SK-N-SH (cell line): Measurements from ENCODE around the gene ACAD11. TPM values are rescaled to one million over a fixed set of nuclear protein-coding genes. Genes with fewer than 3 reads are reported as not detected.

Experiments used
- CTCF ChIA-PET: fragments of 300-600, 350-600 bp; formaldehyde crosslinking; extraction: SDS; loops from one replicate; lab custom pipeline; 2021; lab: Yijun Ruan, JAX
- POLR2A ChIA-PET: fragments of 350-600 bp; sonication (Branson Sonifier 250); formaldehyde crosslinking; extraction: SDS; loops from one replicate; lab custom pipeline; 2020; ENCODE audit warnings: antibody characterized with exemption, inconsistent platforms; lab: Yijun Ruan, JAX
- DNase-seq: peaks from one replicate; pipeline ENCODE4 v3.0.0; 2012
- H2AFZ ChIP-seq: fragments of 200-600 bp; sonication (generic); 2 replicates; pipeline ENCODE4 v1.8.1; 2016; ENCODE audit warnings: antibody characterized with exemption, mild to moderate bottlenecking, low read depth
- H3F3A ChIP-seq: fragments of 200-600 bp; sonication (generic); replicated peaks from 2 replicates; pipeline ENCODE3; 2016; ENCODE audit warnings: antibody characterized with exemption, mild to moderate bottlenecking; ENCODE audit not compliant: insufficient read depth
- H3K27ac ChIP-seq, 2 experiments: fragments of 200-500 bp in 1 of 2; fragments of 200-600 bp in 1 of 2; sonication (Bioruptor generic) in 1 of 2; sonication (generic), shearing (Covaris generic) in 1 of 2; 2 replicates each; pipeline versions ENCODE4 v1.5.1 to v1.6.1; 2014 to 2016; ENCODE audit warnings: low read depth in 2 of 2, inconsistent platforms in 1 of 2, low read length in 1 of 2, mild to moderate bottlenecking in 1 of 2, mixed read lengths in 1 of 2
- H3K27me3 ChIP-seq: fragments of 200-600 bp; sonication (generic), shearing (Covaris generic); 2 replicates; pipeline ENCODE4 v1.6.1; 2016; ENCODE audit warnings: mixed run types; ENCODE audit not compliant: insufficient read depth
- H3K36me3 ChIP-seq, 2 experiments: fragments of 200-500 bp in 1 of 2; fragments of 200-600 bp in 1 of 2; sonication (Bioruptor generic) in 1 of 2; sonication (generic) in 1 of 2; replicated peaks in 1 of 2; 2 replicates each; pipeline versions ENCODE3 to v1.5.1; 2014 to 2016; ENCODE audit warnings: low read length in 1 of 2, mild to moderate bottlenecking in 1 of 2; ENCODE audit not compliant: insufficient read depth in 2 of 2, control insufficient read depth in 1 of 2
- H3K4me1 ChIP-seq, 2 experiments: fragments of 200-500 bp in 1 of 2; fragments of 200-600 bp in 1 of 2; sonication (Bioruptor generic) in 1 of 2; sonication (generic), shearing (Covaris generic) in 1 of 2; 2 replicates each; pipeline versions ENCODE4 v1.5.1 to v1.6.1; 2014 to 2016; ENCODE audit warnings: low read depth in 1 of 2, low read length in 1 of 2, mixed run types in 1 of 2; ENCODE audit not compliant: insufficient read depth in 2 of 2, control insufficient read depth in 1 of 2
- H3K4me2 ChIP-seq: fragments of 200-600 bp; sonication (generic), shearing (Covaris generic); 2 replicates; pipeline ENCODE4 v1.6.1; 2017; ENCODE audit warnings: mixed run types
- H3K4me3 ChIP-seq, 2 experiments: fragments of 200-500 bp in 1 of 2; fragments of 200-600 bp in 1 of 2; sonication (Bioruptor generic) in 1 of 2; sonication (generic), shearing (Covaris generic) in 1 of 2; 2 replicates each; pipeline versions ENCODE4 v1.5.1 to v1.8.1; 2014 to 2016; ENCODE audit warnings: low read depth in 2 of 2, inconsistent platforms in 1 of 2, low read length in 1 of 2, mild to moderate bottlenecking in 1 of 2, mixed read lengths in 1 of 2, moderate library complexity in 1 of 2
- H3K79me2 ChIP-seq: fragments of 200-600 bp; sonication (generic); 2 replicates; pipeline ENCODE4 v1.8.1; 2017; ENCODE audit warnings: mild to moderate bottlenecking; ENCODE audit not compliant: insufficient read depth
- H3K9ac ChIP-seq: fragments of 200-600 bp; sonication (generic); 2 replicates; pipeline ENCODE4 v1.6.1; 2017; ENCODE audit warnings: mixed run types
- H3K9me2 ChIP-seq: fragments of 200-600 bp; sonication (generic); 2 replicates; pipeline ENCODE4 v1.6.1; 2017; ENCODE audit warnings: mixed run types
- H3K9me3 ChIP-seq: fragments of 200-600 bp; sonication (generic); 2 replicates; pipeline ENCODE4 v1.6.1; 2017; ENCODE audit warnings: mixed run types, mild to moderate bottlenecking, moderate library complexity
- H4K20me1 ChIP-seq: fragments of 200-600 bp; sonication (generic); 2 replicates; pipeline ENCODE4 v1.6.1; 2017; ENCODE audit warnings: mild to moderate bottlenecking, mixed run types; ENCODE audit not compliant: insufficient read depth
- CHD2 ChIP-seq: fragments of 150-350 bp; IDR thresholded peaks from 2 replicates; pipeline ENCODE4 v1.6.1; 2018; ENCODE audit warnings: low read length; ENCODE audit not compliant: partially characterized antibody
- FOXM1 ChIP-seq: IDR thresholded peaks from 2 replicates; pipeline ENCODE4 v1.4.0; 2012; ENCODE audit warnings: low read depth, mild to moderate bottlenecking
- GATA2 ChIP-seq: sonication (generic); formaldehyde crosslinking; IDR thresholded peaks from 2 replicates; pipeline ENCODE4 v1.5.0; 2020; ENCODE audit warnings: mild to moderate bottlenecking, missing genetic modification reagents
- JUND ChIP-seq: IDR thresholded peaks from 2 replicates; pipeline ENCODE4 v1.4.0; 2012
- MXI1 ChIP-seq: IDR thresholded peaks from 2 replicates; pipeline ENCODE4 v1.6.1; 2012; ENCODE audit warnings: mild to moderate bottlenecking, low read depth, low read length, improper control_type of control experiment
- POLR2AphosphoS5 ChIP-seq: IDR thresholded peaks from 2 replicates; pipeline ENCODE4 v1.6.1; 2012; ENCODE audit warnings: low read depth, low read length
- RAD21 ChIP-seq: IDR thresholded peaks from 2 replicates; pipeline ENCODE4 v1.6.1; 2012; ENCODE audit warnings: mild to moderate bottlenecking, low read length
- RFX5 ChIP-seq: IDR thresholded peaks from 2 replicates; pipeline ENCODE4 v1.6.1; 2012; ENCODE audit warnings: mild to moderate bottlenecking, improper control_type of control experiment, low read length
- SMC3 ChIP-seq: IDR thresholded peaks from 2 replicates; pipeline ENCODE4 v1.6.1; 2012; ENCODE audit warnings: low read depth, low read length, improper control_type of control experiment
- TAF1 ChIP-seq: IDR thresholded peaks from 2 replicates; pipeline ENCODE4 v1.6.1; 2012; ENCODE audit warnings: low read depth, mild to moderate bottlenecking, low read length, moderate library complexity, borderline replicate concordance
- YY1 ChIP-seq: IDR thresholded peaks from 2 replicates; pipeline ENCODE4 v1.4.0; 2012; ENCODE audit warnings: low read depth, mild to moderate bottlenecking
- WGBS: methylation state at CpG from one replicate; pipeline ENCODE4 v1.1.6; 2017; ENCODE audit warnings: low lambda C conversion rate; 5-methylcytosine and 5-hydroxymethylcytosine counted together
- polyA plus RNA-seq, 3 experiments: library from polyadenylated mRNA; depleted of rRNA; stranded (reverse); fragments of >200 nt; gene quantifications; 2 replicates each; pipeline ENCODE4 v1.2.3, GENCODE V29; 2012
- TF ChIP-seq, protein P1 (sequence below): IDR thresholded peaks from 2 replicates; pipeline ENCODE4 v1.6.1; 2012; ENCODE audit warnings: mild to moderate bottlenecking, low read depth, low read length, moderate library complexity
- TF ChIP-seq, protein P2 (sequence below): fragments of 200-600 bp; sonication (generic); IDR thresholded peaks from 2 replicates; pipeline ENCODE4 v1.6.1; 2017; ENCODE audit warnings: antibody characterized with exemption, mild to moderate bottlenecking, moderate library complexity
- TF ChIP-seq, protein P3 (sequence below): fragments of 150-350 bp; IDR thresholded peaks from 2 replicates; pipeline ENCODE4 v1.6.1; 2016; ENCODE audit warnings: mild to moderate bottlenecking, low read depth, low read length
- TF ChIP-seq, protein P4 (sequence below): fragments of 150-350 bp; IDR thresholded peaks from 2 replicates; pipeline ENCODE4 v1.6.1; 2017; ENCODE audit warnings: antibody characterized with exemption, low read length, low read depth, borderline replicate concordance
- TF ChIP-seq, protein P5 (sequence below): IDR thresholded peaks from 2 replicates; pipeline ENCODE4 v1.4.0; 2012; ENCODE audit warnings: low read depth, borderline replicate concordance
- TF ChIP-seq, protein P6 (sequence below): IDR thresholded peaks from 2 replicates; pipeline ENCODE4 v1.4.0; 2012; ENCODE audit warnings: low read depth

ACAD11 gene, protein sequence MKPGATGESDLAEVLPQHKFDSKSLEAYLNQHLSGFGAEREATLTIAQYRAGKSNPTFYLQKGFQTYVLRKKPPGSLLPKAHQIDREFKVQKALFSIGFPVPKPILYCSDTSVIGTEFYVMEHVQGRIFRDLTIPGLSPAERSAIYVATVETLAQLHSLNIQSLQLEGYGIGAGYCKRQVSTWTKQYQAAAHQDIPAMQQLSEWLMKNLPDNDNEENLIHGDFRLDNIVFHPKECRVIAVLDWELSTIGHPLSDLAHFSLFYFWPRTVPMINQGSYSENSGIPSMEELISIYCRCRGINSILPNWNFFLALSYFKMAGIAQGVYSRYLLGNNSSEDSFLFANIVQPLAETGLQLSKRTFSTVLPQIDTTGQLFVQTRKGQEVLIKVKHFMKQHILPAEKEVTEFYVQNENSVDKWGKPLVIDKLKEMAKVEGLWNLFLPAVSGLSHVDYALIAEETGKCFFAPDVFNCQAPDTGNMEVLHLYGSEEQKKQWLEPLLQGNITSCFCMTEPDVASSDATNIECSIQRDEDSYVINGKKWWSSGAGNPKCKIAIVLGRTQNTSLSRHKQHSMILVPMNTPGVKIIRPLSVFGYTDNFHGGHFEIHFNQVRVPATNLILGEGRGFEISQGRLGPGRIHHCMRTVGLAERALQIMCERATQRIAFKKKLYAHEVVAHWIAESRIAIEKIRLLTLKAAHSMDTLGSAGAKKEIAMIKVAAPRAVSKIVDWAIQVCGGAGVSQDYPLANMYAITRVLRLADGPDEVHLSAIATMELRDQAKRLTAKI
- polyA plus RNA-seq (2012; rRNA removed): 16.3 and 29.2 TPM in 2 replicates
- 9.7 and 12.1 TPM in 2 replicates for polyA plus RNA-seq (2012; cell fraction: cytosol; rRNA removed)
- 67.3 and 114 TPM in 2 replicates for polyA plus RNA-seq (2012; cell fraction: nucleus; rRNA removed)

DNA sequence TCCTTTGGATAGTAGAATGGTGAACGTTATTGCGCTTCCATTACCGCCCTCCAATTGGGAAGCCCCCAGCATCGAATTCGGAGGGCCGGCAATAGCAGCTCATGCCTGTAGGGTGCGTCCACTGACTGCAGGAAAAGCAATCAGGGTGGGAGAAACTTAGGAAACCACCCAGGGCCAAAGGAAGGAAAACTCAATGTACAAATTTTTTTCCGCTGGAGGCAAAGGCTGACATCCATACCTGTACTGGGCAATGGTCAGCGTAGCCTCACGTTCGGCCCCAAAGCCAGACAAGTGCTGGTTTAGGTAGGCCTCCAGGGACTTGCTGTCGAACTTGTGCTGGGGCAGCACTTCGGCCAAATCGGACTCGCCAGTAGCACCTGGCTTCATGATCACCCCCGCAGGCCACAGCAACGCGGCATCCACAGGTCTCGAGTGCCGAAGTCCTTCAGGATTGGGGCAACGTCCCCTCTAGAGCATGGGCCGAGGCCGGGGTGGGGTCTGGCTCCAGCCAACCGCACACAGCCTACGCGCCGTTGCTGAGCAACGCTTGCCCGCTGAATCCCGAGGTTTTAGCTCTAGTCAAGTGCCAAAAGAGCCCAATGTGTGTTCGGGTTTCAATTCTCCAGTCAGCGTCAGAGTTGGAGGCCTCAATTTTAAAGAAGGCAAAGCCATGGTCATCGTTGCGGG, at the start of gene ACAD11:
TSS of gene ACAD11 (minus strand) at position 445 of the 687 bp plus-strand sequence. CDS start at position 387, 58 bp downstream.
- Histone ChIP-seq H2AFZ (peak within 1 kb of the TSS; percentile 91), H3K9me3 (no peaks in the 10 kb centered on the region), H3K36me3 (peaks cover 9 to 11% of the 10 kb centered on the region in 2 experiments), H3K4me3 (peak within 1 kb of the TSS; percentile 81 to 95), H4K20me1 (no peaks in the 10 kb centered on the region)
- TF ChIP-seq, protein P1, sequence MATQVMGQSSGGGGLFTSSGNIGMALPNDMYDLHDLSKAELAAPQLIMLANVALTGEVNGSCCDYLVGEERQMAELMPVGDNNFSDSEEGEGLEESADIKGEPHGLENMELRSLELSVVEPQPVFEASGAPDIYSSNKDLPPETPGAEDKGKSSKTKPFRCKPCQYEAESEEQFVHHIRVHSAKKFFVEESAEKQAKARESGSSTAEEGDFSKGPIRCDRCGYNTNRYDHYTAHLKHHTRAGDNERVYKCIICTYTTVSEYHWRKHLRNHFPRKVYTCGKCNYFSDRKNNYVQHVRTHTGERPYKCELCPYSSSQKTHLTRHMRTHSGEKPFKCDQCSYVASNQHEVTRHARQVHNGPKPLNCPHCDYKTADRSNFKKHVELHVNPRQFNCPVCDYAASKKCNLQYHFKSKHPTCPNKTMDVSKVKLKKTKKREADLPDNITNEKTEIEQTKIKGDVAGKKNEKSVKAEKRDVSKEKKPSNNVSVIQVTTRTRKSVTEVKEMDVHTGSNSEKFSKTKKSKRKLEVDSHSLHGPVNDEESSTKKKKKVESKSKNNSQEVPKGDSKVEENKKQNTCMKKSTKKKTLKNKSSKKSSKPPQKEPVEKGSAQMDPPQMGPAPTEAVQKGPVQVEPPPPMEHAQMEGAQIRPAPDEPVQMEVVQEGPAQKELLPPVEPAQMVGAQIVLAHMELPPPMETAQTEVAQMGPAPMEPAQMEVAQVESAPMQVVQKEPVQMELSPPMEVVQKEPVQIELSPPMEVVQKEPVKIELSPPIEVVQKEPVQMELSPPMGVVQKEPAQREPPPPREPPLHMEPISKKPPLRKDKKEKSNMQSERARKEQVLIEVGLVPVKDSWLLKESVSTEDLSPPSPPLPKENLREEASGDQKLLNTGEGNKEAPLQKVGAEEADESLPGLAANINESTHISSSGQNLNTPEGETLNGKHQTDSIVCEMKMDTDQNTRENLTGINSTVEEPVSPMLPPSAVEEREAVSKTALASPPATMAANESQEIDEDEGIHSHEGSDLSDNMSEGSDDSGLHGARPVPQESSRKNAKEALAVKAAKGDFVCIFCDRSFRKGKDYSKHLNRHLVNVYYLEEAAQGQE: no peak
- TF ChIP-seq, protein P2, sequence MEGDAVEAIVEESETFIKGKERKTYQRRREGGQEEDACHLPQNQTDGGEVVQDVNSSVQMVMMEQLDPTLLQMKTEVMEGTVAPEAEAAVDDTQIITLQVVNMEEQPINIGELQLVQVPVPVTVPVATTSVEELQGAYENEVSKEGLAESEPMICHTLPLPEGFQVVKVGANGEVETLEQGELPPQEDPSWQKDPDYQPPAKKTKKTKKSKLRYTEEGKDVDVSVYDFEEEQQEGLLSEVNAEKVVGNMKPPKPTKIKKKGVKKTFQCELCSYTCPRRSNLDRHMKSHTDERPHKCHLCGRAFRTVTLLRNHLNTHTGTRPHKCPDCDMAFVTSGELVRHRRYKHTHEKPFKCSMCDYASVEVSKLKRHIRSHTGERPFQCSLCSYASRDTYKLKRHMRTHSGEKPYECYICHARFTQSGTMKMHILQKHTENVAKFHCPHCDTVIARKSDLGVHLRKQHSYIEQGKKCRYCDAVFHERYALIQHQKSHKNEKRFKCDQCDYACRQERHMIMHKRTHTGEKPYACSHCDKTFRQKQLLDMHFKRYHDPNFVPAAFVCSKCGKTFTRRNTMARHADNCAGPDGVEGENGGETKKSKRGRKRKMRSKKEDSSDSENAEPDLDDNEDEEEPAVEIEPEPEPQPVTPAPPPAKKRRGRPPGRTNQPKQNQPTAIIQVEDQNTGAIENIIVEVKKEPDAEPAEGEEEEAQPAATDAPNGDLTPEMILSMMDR: peak; percentile 65
- TF ChIP-seq, protein P3, sequence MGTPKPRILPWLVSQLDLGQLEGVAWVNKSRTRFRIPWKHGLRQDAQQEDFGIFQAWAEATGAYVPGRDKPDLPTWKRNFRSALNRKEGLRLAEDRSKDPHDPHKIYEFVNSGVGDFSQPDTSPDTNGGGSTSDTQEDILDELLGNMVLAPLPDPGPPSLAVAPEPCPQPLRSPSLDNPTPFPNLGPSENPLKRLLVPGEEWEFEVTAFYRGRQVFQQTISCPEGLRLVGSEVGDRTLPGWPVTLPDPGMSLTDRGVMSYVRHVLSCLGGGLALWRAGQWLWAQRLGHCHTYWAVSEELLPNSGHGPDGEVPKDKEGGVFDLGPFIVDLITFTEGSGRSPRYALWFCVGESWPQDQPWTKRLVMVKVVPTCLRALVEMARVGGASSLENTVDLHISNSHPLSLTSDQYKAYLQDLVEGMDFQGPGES: no peak
- no peak for TF ChIP-seq TAF1
- TF ChIP-seq FOXM1: no peak
- TF ChIP-seq, protein P4, sequence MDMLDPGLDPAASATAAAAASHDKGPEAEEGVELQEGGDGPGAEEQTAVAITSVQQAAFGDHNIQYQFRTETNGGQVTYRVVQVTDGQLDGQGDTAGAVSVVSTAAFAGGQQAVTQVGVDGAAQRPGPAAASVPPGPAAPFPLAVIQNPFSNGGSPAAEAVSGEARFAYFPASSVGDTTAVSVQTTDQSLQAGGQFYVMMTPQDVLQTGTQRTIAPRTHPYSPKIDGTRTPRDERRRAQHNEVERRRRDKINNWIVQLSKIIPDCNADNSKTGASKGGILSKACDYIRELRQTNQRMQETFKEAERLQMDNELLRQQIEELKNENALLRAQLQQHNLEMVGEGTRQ: no peak
- no peak for TF ChIP-seq YY1
- no peak for TF ChIP-seq POLR2AphosphoS5
- peak; percentile 42; the same call in 1 of the 2 replicates for TF ChIP-seq MXI1
- TF ChIP-seq, protein P5, sequence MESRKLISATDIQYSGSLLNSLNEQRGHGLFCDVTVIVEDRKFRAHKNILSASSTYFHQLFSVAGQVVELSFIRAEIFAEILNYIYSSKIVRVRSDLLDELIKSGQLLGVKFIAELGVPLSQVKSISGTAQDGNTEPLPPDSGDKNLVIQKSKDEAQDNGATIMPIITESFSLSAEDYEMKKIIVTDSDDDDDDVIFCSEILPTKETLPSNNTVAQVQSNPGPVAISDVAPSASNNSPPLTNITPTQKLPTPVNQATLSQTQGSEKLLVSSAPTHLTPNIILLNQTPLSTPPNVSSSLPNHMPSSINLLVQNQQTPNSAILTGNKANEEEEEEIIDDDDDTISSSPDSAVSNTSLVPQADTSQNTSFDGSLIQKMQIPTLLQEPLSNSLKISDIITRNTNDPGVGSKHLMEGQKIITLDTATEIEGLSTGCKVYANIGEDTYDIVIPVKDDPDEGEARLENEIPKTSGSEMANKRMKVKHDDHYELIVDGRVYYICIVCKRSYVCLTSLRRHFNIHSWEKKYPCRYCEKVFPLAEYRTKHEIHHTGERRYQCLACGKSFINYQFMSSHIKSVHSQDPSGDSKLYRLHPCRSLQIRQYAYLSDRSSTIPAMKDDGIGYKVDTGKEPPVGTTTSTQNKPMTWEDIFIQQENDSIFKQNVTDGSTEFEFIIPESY: no peak
- no peak for TF ChIP-seq GATA2
- peak; percentile 77 for TF ChIP-seq RFX5
- no peak for TF ChIP-seq CHD2
- TF ChIP-seq JUND: no peak
- peak; percentile 61 for TF ChIP-seq RAD21
- TF ChIP-seq SMC3: 0 out of 2 replicates have a peak, but pooled peaks have one; percentile 26
- TF ChIP-seq, protein P6, sequence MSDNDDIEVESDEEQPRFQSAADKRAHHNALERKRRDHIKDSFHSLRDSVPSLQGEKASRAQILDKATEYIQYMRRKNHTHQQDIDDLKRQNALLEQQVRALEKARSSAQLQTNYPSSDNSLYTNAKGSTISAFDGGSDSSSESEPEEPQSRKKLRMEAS: peak; percentile 63
- TF ChIP-seq, all 33 proteins: peak for 6
- peaks cover 21% of the 10 kb centered on the region for H3F3A ChIP-seq
- 0% methylated on average over 11 of the region's 34 CpGs for WGBS
- peak; percentile 80 for DNase-seq
- H3K9ac ChIP-seq: peak within 1 kb of the TSS; percentile 89
- H3K27ac ChIP-seq: peak within 1 kb of the TSS; percentile 85 to 95
- ChIA-PET POLR2A (interaction anchor here (1.0 to 1.4 kb wide), 2 partner anchors 17 to 62 kb away, joined by 5 to 6 read pairs; partner anchors contain the start of gene NPHP3), CTCF (interaction anchor here (0.7 to 3.6 kb wide), 10 partner anchors 12 to 124 kb away, joined by 3 to 21 read pairs (median 4); no protein-coding TSS in a partner anchor)
- peaks cover 56% of the 10 kb centered on the region for H3K79me2 ChIP-seq
- H3K4me1 ChIP-seq: peaks cover 9 to 16% of the 10 kb centered on the region in 2 experiments; a peak in 3 of 4 replicates
- H3K4me2 ChIP-seq: peak within 1 kb of the TSS; percentile 89
- H3K9me2 ChIP-seq: no peaks in the 10 kb centered on the region
- H3K27me3 ChIP-seq: no peaks in the 10 kb centered on the region
